NOMO-1 treated with dmso at 0.1 percent for 144 hours (cell line): Measurements from ENCODE around the gene SGSM1.
A peak's percentile ranks its signal among the peaks of the same experiment; 100 is the strongest.

Experiments
- DNase-seq: peaks from one replicate; lab custom pipeline; 2025; ENCODE audit not compliant: unreplicated experiment; lab: John Stamatoyannopoulos, UW

Gene SGSM1

GRCh38 chr22:24948356-24949202, 142.6 kb downstream of the SGSM1 start:
- no peak for DNase-seq

GRCh38 chr22:24950272-24950902, 144.4 kb downstream of the SGSM1 start:
- DNase-seq: no peak

GRCh38 chr22:24951942-24952836, 146.2 kb downstream of the SGSM1 start, which contains the start of gene KIAA1671:
KIAA1671 (plus strand) TSS chr22:24952716; CDS start chr22:25028000, 75,284 bp downstream.
- DNase-seq: peak; percentile 26

- DNase-seq: no peak
Observed at GRCh38 chr22:24952837-24953383, 146.9 kb downstream of the SGSM1 start.

- no peak for DNase-seq
Observed at GRCh38 chr22:24953384-24954113, 147.5 kb downstream of the SGSM1 start.

- no peak for DNase-seq
Observed at GRCh38 chr22:24954114-24954463, 148.1 kb downstream of the SGSM1 start.

GRCh38 chr22:24954856-24955255, 148.8 kb downstream of the SGSM1 start:
- no peak for DNase-seq

- DNase-seq: no peak
Observed at GRCh38 chr22:24957043-24957442, 151.0 kb downstream of the SGSM1 start.

- DNase-seq: no peak
Observed at GRCh38 chr22:24961217-24961844, 155.3 kb downstream of the SGSM1 start.

GRCh38 chr22:24962094-24962493, 156.1 kb downstream of the SGSM1 start:
- DNase-seq: no peak

- no peak for DNase-seq
Observed at GRCh38 chr22:24962835-24963234, 156.8 kb downstream of the SGSM1 start.

- no peak for DNase-seq
Observed at GRCh38 chr22:24964441-24964840, 158.4 kb downstream of the SGSM1 start.

- DNase-seq: no peak
Observed at GRCh38 chr22:24965822-24966626, 160.0 kb downstream of the SGSM1 start.

- no peak for DNase-seq
Observed at GRCh38 chr22:24968066-24968561, 162.1 kb downstream of the SGSM1 start.

- DNase-seq: no peak
Observed at GRCh38 chr22:24969560-24970301, 163.7 kb downstream of the SGSM1 start.

GRCh38 chr22:24972369-24972768, 166.4 kb downstream of the SGSM1 start:
- DNase-seq: no peak

GRCh38 chr22:24973872-24974271, 167.9 kb downstream of the SGSM1 start:
- DNase-seq: no peak

GRCh38 chr22:24975125-24975640, 169.2 kb downstream of the SGSM1 start:
- no peak for DNase-seq
